Urothelium cell line (cell line): ENCODE data around the gene PCDHAC1.
"Not testable (repeated sequence)": the region's sequence is repeated elsewhere in the genome, so short reads cannot be mapped to it uniquely, and the experiment has no call there.

Experiments used
- DNase-seq: peaks from one replicate; pipeline ENCODE4 v3.0.0; 2011; ENCODE audit warnings: low spot score, mixed read lengths
- FAIRE-seq: peaks from 2 replicates; lab custom pipeline; 2011; peaks lifted over from hg19 to GRCh38; lab: Jason Lieb, UNC

Gene PCDHAC1

GRCh38 chr5:140925806-140926442 is at the start of gene PCDHAC1:
TSS of gene PCDHAC1 (plus strand) at chr5:140926299. CDS start at chr5:140926893, 594 bp downstream.
- DNase-seq (peak; percentile 71), FAIRE-seq (no peak)

GRCh38 chr5:140876541-140877261 is 49.4 kb upstream of the PCDHAC1 start:
- DNase-seq, FAIRE-seq: not testable (repeated sequence)

DNA sequence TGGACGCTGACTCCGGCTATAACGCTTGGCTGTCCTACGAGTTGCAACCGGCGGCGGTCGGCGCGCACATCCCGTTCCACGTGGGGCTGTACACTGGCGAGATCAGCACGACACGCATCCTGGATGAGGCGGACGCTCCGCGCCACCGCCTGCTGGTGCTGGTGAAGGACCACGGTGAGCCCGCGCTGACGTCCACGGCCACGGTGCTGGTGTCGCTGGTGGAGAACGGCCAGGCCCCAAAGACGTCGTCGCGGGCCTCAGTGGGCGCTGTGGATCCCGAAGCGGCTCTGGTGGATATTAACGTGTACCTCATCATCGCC is 48.9 kb upstream of the PCDHAC1 start:
- DNase-seq (no peak), FAIRE-seq (no peak)

DNA sequence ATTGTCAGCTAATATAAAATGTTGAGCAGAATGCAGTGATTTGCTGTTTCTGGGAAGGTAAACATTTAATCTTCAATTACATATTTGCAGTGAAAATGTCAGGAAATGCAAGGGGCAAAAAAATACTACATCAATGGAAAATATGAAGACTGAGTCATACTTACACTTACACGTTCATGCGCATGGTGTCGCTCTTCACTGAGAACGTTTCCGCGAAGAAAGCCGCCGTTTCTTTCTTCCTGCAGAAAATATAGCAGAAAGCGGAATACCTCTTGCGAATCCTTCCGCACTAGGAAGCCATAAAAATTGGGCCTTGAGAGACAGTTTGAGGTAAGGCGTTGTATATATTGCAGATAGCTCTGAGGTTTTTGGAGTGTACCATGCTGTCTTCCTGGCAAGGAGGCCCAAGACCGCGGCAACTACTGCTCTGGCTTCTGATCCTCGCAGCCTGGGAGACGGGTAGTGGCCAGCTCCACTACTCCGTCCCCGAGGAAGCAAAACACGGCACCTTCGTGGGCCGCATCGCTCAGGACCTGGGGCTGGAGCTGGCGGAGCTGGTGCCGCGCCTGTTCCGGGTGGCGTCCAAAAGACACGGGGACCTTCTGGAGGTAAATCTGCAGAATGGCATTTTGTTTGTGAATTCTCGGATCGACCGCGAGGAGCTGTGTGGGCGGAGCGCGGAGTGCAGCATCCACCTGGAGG is 44.1 kb upstream of the PCDHAC1 start, which contains the start of gene PCDHA13:
PCDHA13 (plus strand) TSS at position 236 of the 702 bp plus-strand sequence; CDS start at position 381, 145 bp downstream.
- no peak for FAIRE-seq
- peak; percentile 12 for DNase-seq

DNA sequence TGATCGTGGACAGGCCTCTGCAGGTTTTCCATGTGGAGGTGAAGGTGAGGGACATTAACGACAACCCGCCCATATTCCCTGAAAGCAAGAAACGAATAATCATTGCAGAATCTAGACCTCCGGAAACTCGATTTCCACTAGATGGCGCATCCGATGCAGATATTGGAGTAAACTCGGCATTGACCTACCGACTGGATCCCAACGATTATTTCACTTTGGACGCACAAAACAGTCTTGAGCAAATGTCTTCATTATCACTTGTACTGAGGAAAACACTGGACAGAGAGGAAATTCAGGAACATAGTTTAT is 43.6 kb upstream of the PCDHAC1 start:
- DNase-seq = peak; percentile 10
- no peak for FAIRE-seq

GRCh38 chr5:140883373-140883772 is 42.7 kb upstream of the PCDHAC1 start:
- DNase-seq (no peak), FAIRE-seq (no peak)

GRCh38 chr5:140883927-140884697 is 42.0 kb upstream of the PCDHAC1 start:
- no peak for DNase-seq
- no peak for FAIRE-seq

GRCh38 chr5:140916325-140916724 is 9.8 kb upstream of the PCDHAC1 start:
- FAIRE-seq = no peak
- no peak for DNase-seq

GRCh38 chr5:140923601-140924000 is 2.5 kb upstream of the PCDHAC1 start:
- no peak for DNase-seq
- FAIRE-seq = no peak

- DNase-seq (peak; percentile 86), FAIRE-seq (no peak)
These were observed 536 bp downstream of the PCDHAC1 start for GRCh38 chr5:140926443-140927227.

DNA sequence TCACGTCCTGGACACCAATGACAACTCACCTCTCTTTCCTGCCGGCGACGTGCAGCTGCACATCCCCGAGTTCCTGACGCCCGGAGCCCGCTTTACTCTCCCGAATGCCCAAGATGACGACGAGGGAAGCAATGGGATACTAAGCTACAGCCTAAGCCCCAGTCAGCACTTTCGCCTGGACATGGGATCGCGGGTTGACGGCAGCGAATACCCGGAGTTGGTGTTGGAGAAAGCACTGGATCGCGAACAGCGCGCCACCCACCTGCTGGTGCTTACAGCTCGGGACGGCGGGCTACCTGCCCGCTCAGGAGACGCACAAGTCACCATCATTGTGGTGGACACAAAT is 1.1 kb downstream of the PCDHAC1 start:
- FAIRE-seq (no peak), DNase-seq (no peak)

- no peak for FAIRE-seq
These were observed 9.0 kb downstream of the PCDHAC1 start for GRCh38 chr5:140934964-140935606.

DNA sequence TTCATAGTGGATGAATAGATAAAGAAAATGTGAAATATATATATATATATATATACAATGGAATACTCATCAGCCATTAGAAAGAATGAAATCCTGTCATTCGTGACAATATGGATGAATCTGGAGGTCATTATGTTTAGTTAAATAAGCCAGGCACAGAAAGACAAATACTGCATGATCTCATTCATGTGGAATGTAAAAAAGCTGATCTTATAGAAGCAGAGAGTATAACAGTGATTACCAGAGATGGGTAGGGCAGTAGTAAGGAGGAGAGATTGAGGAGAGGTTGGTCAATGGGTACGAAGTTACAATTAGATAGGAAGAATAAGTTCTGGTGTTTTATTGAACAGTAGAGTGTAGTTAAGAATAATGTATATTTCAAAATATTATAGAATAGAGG is 20.5 kb downstream of the PCDHAC1 start:
- DNase-seq = no peak

More at GRCh38 chr5:140934964-140935606, 9.0 kb downstream of the PCDHAC1 start:
- DNase-seq = no peak

DNA sequence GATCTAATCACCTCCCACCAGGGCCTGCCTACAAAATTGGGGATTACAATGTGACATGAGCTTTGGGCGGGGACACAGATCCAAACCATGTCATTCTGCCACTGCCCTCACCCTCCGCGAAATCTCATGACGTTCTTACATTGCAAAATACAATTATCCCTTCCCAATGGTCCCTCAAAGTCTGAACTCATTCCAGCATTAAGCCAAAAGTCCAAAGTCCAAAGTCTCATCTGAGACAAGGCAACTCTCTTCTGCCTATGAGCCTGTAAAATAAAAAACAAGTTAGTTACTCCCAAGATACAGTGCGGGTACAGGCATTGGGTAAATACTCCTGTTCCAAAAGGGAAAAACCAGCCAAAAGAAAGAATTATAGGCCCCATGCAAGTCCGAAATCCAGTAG is 25.5 kb downstream of the PCDHAC1 start:
- DNase-seq (no peak), FAIRE-seq (no peak)

More for the DNA sequence above, 20.5 kb downstream of the PCDHAC1 start:
- FAIRE-seq = no peak

GRCh38 chr5:140953234-140953633 is 27.1 kb downstream of the PCDHAC1 start:
- no peak for DNase-seq
- no peak for FAIRE-seq

DNA sequence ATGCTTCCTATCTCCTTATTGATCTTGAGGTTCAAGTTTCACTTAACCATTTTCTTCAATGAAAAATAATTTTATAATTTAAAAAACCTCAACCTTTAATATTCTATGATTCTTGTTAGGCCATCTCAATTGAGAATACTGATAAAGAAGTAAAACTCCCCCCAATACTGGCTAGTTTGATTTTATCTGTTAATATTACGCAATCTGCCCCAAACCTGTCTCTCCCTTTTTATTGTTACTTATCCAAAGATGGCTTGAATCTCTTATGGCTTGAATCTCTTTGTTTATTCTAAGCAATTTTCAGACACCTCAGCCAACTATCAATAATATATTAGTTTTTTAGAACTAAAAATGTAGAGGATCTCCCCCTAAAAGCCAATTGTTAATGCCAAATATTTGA is 36.1 kb downstream of the PCDHAC1 start:
- DNase-seq (no peak), FAIRE-seq (no peak)

- DNase-seq (no peak), FAIRE-seq (no peak)
These were observed 38.3 kb downstream of the PCDHAC1 start for GRCh38 chr5:140964356-140964755.

DNA sequence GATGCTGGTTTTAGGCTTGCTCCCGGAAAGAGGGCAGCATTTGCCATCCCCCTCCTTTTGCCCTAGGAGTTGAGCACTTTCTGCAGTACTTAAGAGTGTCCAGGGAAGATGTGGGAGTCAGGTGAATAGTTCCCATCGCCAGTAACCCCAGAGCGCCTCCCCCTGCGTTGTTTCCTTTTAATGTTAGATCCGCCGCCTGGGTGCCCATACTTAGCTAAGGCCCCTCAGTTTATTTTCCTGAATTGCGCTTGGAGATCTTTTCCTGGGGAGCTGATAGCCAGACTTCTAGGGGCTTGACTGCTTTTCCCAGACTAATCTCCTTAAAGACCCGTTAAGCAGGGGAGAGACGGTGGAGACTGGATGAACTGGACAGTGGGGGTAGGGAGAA is 39.8 kb downstream of the PCDHAC1 start:
- DNase-seq (peak; percentile 16), FAIRE-seq (no peak)

GRCh38 chr5:140966293-140967225 is 40.5 kb downstream of the PCDHAC1 start, which contains the start of gene PCDHAC2:
TSS of gene PCDHAC2 (plus strand) at chr5:140966476. CDS start at chr5:140966767, 291 bp downstream.
- FAIRE-seq (no peak), DNase-seq (peak; percentile 63)
